AG04449 (cell line): ENCODE measurements around the gene RASSF7.

Experiments
- CTCF ChIA-PET: fragments of 350-600 bp; formaldehyde crosslinking; extraction: SDS; loops from one replicate; lab custom pipeline; 2021; ENCODE audit warnings: antibody characterized with exemption; lab: Yijun Ruan, JAX
- POLR2A ChIA-PET: fragments of 400-600, 350-600 bp; formaldehyde crosslinking; extraction: SDS; loops from one replicate; lab custom pipeline; 2020; ENCODE audit warnings: antibody characterized with exemption, inconsistent platforms; lab: Yijun Ruan, JAX
- DNase-seq: peaks from one replicate; pipeline ENCODE4 v3.0.0-alpha.2; 2010; ENCODE audit warnings: low read depth, low spot score
- H3K4me3 ChIP-seq: 2 replicates; pipeline ENCODE4 v1.5.1; 2011; ENCODE audit warnings: low read depth, mild to moderate bottlenecking, control low read depth, low read length
- CTCF ChIP-seq: IDR thresholded peaks from one replicate; pipeline ENCODE4 v1.5.1; 2011; ENCODE audit warnings: mild to moderate bottlenecking, moderate library complexity, low read length, control low read depth, inconsistent platforms; ENCODE audit not compliant: insufficient read depth; ENCODE audit errors: missing control alignments

The RASSF7 gene

GRCh38 chr11:555227-555779 is 5.5 kb upstream of the RASSF7 start:
- no peak overlapping the region for H3K4me3 ChIP-seq
- no peak for DNase-seq
- no peak for TF ChIP-seq CTCF
- POLR2A ChIA-PET = no interaction called here
- CTCF ChIA-PET = interaction anchor here (0.6 to 4.6 kb wide), 15 partner anchors 10 to 322 kb away, joined by 3 to 34 read pairs (median 6); partner anchors contain the start of gene LRRC56

- no peak for TF ChIP-seq CTCF
- H3K4me3 ChIP-seq = no peak overlapping the region
- no peak for DNase-seq
- ChIA-PET POLR2A (interaction anchor here (0.6 to 0.8 kb wide), 2 partner anchors 10 to 20 kb away, joined by 3 read pairs; partner anchors contain the start of gene PHRF1), CTCF (interaction anchor here (0.6 to 4.6 kb wide), 12 partner anchors 8 to 321 kb away, joined by 3 to 34 read pairs (median 10); partner anchors contain the start of gene LRRC56)
Observed at GRCh38 chr11:555780-556661, 4.7 kb upstream of the RASSF7 start.

GRCh38 chr11:556662-557256 is 4.0 kb upstream of the RASSF7 start:
- TF ChIP-seq CTCF = no peak
- no peak for DNase-seq
- H3K4me3 ChIP-seq = no peak overlapping the region
- CTCF ChIA-PET = interaction anchor here (1.3 to 4.6 kb wide), 7 partner anchors 8 to 170 kb away, joined by 4 to 34 read pairs (median 15); partner anchors contain the start of gene LRRC56
- POLR2A ChIA-PET = interaction anchor here (0.6 to 0.8 kb wide), 2 partner anchors 10 to 19 kb away, joined by 3 read pairs; partner anchors contain the start of gene PHRF1

GRCh38 chr11:557328-558132 is 3.2 kb upstream of the RASSF7 start:
- ChIA-PET CTCF (interaction anchor here (1.8 to 4.6 kb wide), 3 partner anchors 8 to 166 kb away, joined by 11 to 34 read pairs (median 13); no protein-coding TSS in a partner anchor), POLR2A (interaction anchor here (1.6 kb wide), 1 partner anchor 18 kb away, joined by 4 read pairs; the partner anchor contains the start of gene PHRF1)
- no peak for DNase-seq
- TF ChIP-seq CTCF = no peak
- no peak overlapping the region for H3K4me3 ChIP-seq

DNA sequence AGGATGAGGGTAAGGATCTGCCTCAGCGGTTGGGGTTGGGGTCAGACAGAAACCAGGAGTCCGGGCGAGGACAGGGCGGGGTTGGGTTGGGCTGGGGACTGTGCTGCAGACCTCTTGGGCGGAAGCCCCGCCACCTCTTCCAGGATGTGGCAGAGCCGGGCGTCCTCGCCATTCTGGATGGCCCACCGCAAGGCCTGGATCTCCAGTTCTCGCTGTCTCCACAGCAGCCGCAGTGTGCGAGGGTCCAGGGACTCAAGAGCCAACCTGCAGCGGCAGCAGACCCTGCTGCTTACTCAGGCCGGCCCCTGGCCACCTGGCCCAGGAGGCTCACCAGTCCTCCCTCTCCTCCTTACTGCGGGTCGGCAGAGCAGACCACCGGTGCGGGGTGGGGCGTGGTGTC is 2.3 kb upstream of the RASSF7 start:
- CTCF ChIA-PET = interaction anchor here (2.5 kb wide), 1 partner anchor 10 kb away, joined by 13 read pairs; no protein-coding TSS in a partner anchor
- POLR2A ChIA-PET = interaction anchor here (1.1 to 1.6 kb wide), 2 partner anchors 10 to 17 kb away, joined by 4 read pairs; partner anchors contain the start of gene PHRF1
- H3K4me3 ChIP-seq = no peak overlapping the region

More for the DNA sequence above, 2.3 kb upstream of the RASSF7 start:
- DNase-seq = no peak
- no peak for TF ChIP-seq CTCF
